GM18505 (cell line): Measurements from ENCODE around the gene CDK19.
A peak's percentile ranks its signal among the peaks of the same experiment; 100 is the strongest.
"Not testable (repeated sequence)": the region's sequence is repeated elsewhere in the genome, so short reads cannot be mapped to it uniquely, and the experiment has no call there.

Experiments used
- ATAC-seq: cut with Tn5 transposase; IDR thresholded peaks from one replicate; pipeline ENCODE4 v1.9.1; 2021; ENCODE audit not compliant: unreplicated experiment
- POLR2A ChIP-seq: IDR thresholded peaks from 4 replicates; pipeline ENCODE4 v1.6.1; 2011; ENCODE audit warnings: borderline replicate concordance; ENCODE audit not compliant: insufficient read depth, insufficient read length; ENCODE audit errors: extremely low read depth

Gene CDK19

GRCh38 chr6:110815411-110816409 is at the start of gene CDK19:
Gene CDK19 (minus strand): TSS chr6:110815469. CDS start chr6:110815136, 333 bp downstream.
- ATAC-seq: peak; percentile 75
- TF ChIP-seq POLR2A: peak; percentile 96

- no peak for TF ChIP-seq POLR2A
- ATAC-seq: no peak
Observed at GRCh38 chr6:110864824-110865223, 49.6 kb upstream of the CDK19 start.

- no peak for ATAC-seq
- TF ChIP-seq POLR2A: no peak
Observed at GRCh38 chr6:110859335-110859792, 44.1 kb upstream of the CDK19 start.

- no peak for ATAC-seq
Observed at GRCh38 chr6:110858562-110859214, 43.4 kb upstream of the CDK19 start.

GRCh38 chr6:110858016-110858415 is 42.7 kb upstream of the CDK19 start:
- ATAC-seq: no peak
- no peak for TF ChIP-seq POLR2A

More at GRCh38 chr6:110858562-110859214, 43.4 kb upstream of the CDK19 start:
- no peak for TF ChIP-seq POLR2A

GRCh38 chr6:110856296-110856695 is 41.0 kb upstream of the CDK19 start:
- no peak for ATAC-seq
- no peak for TF ChIP-seq POLR2A

- ATAC-seq: no peak
Observed at GRCh38 chr6:110853754-110854477, 38.6 kb upstream of the CDK19 start.

GRCh38 chr6:110852773-110853172 is 37.5 kb upstream of the CDK19 start:
- ATAC-seq: no peak
- no peak for TF ChIP-seq POLR2A

More at GRCh38 chr6:110853754-110854477, 38.6 kb upstream of the CDK19 start:
- no peak for TF ChIP-seq POLR2A

- ATAC-seq: no peak
- no peak for TF ChIP-seq POLR2A
Observed at GRCh38 chr6:110849781-110850180, 34.5 kb upstream of the CDK19 start.

- no peak for TF ChIP-seq POLR2A
- no peak for ATAC-seq
Observed at GRCh38 chr6:110841266-110841665, 26.0 kb upstream of the CDK19 start.

GRCh38 chr6:110835751-110836150 is 20.5 kb upstream of the CDK19 start:
- not testable (repeated sequence) for ATAC-seq

GRCh38 chr6:110833831-110834230 is 18.6 kb upstream of the CDK19 start:
- no peak for ATAC-seq
- TF ChIP-seq POLR2A: no peak

GRCh38 chr6:110831405-110831804 is 16.1 kb upstream of the CDK19 start:
- TF ChIP-seq POLR2A: no peak
- no peak for ATAC-seq

- ATAC-seq: no peak
- no peak for TF ChIP-seq POLR2A
Observed at GRCh38 chr6:110828396-110828795, 13.1 kb upstream of the CDK19 start.
